Ascending aorta (tissue), 2 donors: ENCODE data around the gene HRAS. TPM values are rescaled to one million over a fixed set of nuclear protein-coding genes. Genes with fewer than 3 reads are reported as not detected.

Experiments used
- DNase-seq, 2 donors: peaks; one replicate each; pipeline ENCODE4 v3.0.0-alpha.2; 2019; ENCODE audit warnings: low spot score in 2 of 2
- H3K27ac ChIP-seq, 2 donors: fragments of 200-600 bp; sonication (generic); one replicate each; pipeline ENCODE4 v1.5.1; 2016 to 2017; ENCODE audit warnings: mild to moderate bottlenecking in 1 of 2
- H3K27me3 ChIP-seq: fragments of 200-600 bp; sonication (generic); one replicate; pipeline ENCODE4 v1.5.1; 2017
- H3K36me3 ChIP-seq, 2 donors: fragments of 200-600 bp; sonication (generic); one replicate each; pipeline ENCODE4 v1.5.1; 2016
- H3K4me1 ChIP-seq, 2 donors: fragments of 200-600 bp; sonication (generic); one replicate each; pipeline ENCODE4 v1.5.1; 2016 to 2017; ENCODE audit warnings: mild to moderate bottlenecking in 1 of 2
- H3K4me3 ChIP-seq, 2 donors: fragments of 200-600 bp; sonication (generic); one replicate each; pipeline ENCODE4 v1.5.1; 2016 to 2017; ENCODE audit warnings: mild to moderate bottlenecking in 1 of 2
- H3K9me3 ChIP-seq, 2 donors: fragments of 200-600 bp; sonication (generic); one replicate each; pipeline ENCODE4 v1.5.1; 2016
- intact Hi-C: fragments of 100-400 bp; cut with DNase I; formaldehyde crosslinking; loops from one replicate; pipeline ENCODE4 v1.15.1; 2023
- total RNA-seq: library from RNA; depleted of rRNA; stranded (reverse); fragments of >200 nt; gene quantifications from one replicate; pipeline ENCODE4 v1.1.0, GENCODE V29; 2016
- TF ChIP-seq, protein P1 (sequence below), 3 experiments: fragments of 200-600 bp in 2 of 3; fragments of 450-650 bp in 1 of 3; sonication (generic) in 2 of 3; IDR thresholded peaks; one replicate each; pipeline ENCODE4 v1.5.1; 2016 to 2019; ENCODE audit warnings: antibody characterized with exemption in 3 of 3, mild to moderate bottlenecking in 1 of 3, moderate library complexity in 1 of 3

Gene HRAS
- total RNA-seq, 1 donor from 2014 or later, result 21.6 TPM

GRCh38 chr11:563812-564578 is 28.6 kb upstream of the HRAS start:
- intact Hi-C loops, result no loop called here
- Histone ChIP-seq H3K36me3 (no peaks in the 10 kb centered on the region), H3K27me3 (no peaks in the 10 kb centered on the region), H3K9me3 (no peaks in the 10 kb centered on the region), H3K4me1 (peaks cover 6 to 14% of the 10 kb centered on the region in 2 donors), H3K27ac (no peak overlapping the region), H3K4me3 (no peak overlapping the region)
- TF ChIP-seq, protein P1, sequence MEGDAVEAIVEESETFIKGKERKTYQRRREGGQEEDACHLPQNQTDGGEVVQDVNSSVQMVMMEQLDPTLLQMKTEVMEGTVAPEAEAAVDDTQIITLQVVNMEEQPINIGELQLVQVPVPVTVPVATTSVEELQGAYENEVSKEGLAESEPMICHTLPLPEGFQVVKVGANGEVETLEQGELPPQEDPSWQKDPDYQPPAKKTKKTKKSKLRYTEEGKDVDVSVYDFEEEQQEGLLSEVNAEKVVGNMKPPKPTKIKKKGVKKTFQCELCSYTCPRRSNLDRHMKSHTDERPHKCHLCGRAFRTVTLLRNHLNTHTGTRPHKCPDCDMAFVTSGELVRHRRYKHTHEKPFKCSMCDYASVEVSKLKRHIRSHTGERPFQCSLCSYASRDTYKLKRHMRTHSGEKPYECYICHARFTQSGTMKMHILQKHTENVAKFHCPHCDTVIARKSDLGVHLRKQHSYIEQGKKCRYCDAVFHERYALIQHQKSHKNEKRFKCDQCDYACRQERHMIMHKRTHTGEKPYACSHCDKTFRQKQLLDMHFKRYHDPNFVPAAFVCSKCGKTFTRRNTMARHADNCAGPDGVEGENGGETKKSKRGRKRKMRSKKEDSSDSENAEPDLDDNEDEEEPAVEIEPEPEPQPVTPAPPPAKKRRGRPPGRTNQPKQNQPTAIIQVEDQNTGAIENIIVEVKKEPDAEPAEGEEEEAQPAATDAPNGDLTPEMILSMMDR (IDR thresholded peaks at IDR 0.05), result no peak
- DNase-seq, result no peak

- DNase-seq, result no peak
- Histone ChIP-seq H3K4me1 (peaks cover 5 to 14% of the 10 kb centered on the region in 2 donors), H3K9me3 (no peaks in the 10 kb centered on the region), H3K27me3 (no peaks in the 10 kb centered on the region), H3K36me3 (no peaks in the 10 kb centered on the region), H3K4me3 (no peak overlapping the region), H3K27ac (no peak overlapping the region)
- intact Hi-C loops, result no loop called here
- TF ChIP-seq, protein P1 (IDR thresholded peaks at IDR 0.05), result no peak
Observed at GRCh38 chr11:563066-563811, 27.9 kb upstream of the HRAS start.

- Histone ChIP-seq H3K36me3 (no peaks in the 10 kb centered on the region), H3K4me1 (peaks cover 5 to 9% of the 10 kb centered on the region in 2 donors), H3K27ac (no peak overlapping the region), H3K9me3 (no peaks in the 10 kb centered on the region), H3K4me3 (no peak overlapping the region), H3K27me3 (no peaks in the 10 kb centered on the region)
- intact Hi-C loops, result no loop called here
- DNase-seq, result no peak
- TF ChIP-seq, protein P1 (IDR thresholded peaks at IDR 0.05), result no peak
Observed at GRCh38 chr11:562046-562645, 26.8 kb upstream of the HRAS start.

DNA sequence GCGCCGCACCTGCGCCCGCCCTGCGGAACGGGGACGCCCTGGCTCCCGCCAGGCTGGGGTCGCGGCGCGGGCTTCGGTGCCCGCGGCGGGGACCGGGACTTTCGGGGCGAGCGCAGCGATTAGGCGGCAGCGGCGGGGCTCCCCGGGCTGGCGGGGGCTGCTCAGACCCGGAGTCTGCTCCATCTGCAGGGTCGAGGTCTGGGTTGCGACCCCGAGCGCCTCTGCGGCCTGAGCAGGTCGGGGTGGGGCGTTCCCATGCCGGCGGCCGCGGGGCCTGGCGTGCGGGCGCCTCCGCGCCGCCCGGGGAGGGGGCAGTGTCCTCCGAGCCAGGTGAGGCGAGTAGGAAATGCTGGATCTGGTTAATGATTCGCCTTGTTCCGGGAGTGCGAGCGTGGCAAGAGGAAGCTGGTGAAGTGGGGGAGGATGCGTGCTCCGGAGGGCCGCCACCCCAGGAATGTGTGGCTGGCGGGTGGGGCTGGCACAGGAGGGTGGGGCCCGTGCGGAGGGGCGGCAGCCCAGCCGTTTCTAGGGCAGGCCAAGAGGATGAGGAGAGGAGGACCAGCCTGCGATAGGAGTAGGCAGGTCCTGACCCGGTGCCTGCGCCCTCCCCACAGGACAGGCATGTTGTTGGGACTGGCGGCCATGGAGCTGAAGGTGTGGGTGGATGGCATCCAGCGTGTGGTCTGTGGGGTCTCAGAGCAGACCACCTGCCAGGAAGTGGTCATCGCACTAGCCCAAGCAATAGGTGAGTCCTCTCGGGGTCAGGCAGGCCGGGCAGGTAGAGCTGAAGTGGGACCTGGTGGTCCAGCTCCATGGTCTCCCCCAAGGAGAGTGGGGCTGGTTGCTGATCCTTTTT is 26.0 kb upstream of the HRAS start:
- peaks cover 2% of the 10 kb centered on the region for H3K27me3 ChIP-seq
- no peak for DNase-seq
- H3K27ac ChIP-seq, result no peak overlapping the region
- no peaks in the 10 kb centered on the region for H3K9me3 ChIP-seq
- intact Hi-C loops, result loop anchor here (1.0 kb wide), 1 partner anchor 14 kb away; no protein-coding TSS in a partner anchor
- H3K4me3 ChIP-seq, result peak overlapping the region; percentile 63 to 86
- no peaks in the 10 kb centered on the region for H3K36me3 ChIP-seq
- TF ChIP-seq, protein P1 (IDR thresholded peaks at IDR 0.05), result no peak
- H3K4me1 ChIP-seq, result peaks cover 5 to 9% of the 10 kb centered on the region in 2 donors
